T-helper 1 cell (primary cell): ENCODE measurements around the gene ATP1B3.
A peak's percentile ranks its signal among the peaks of the same experiment; 100 is the strongest.
"Not testable (repeated sequence)": the region's sequence is repeated elsewhere in the genome, so short reads cannot be mapped to it uniquely, and the experiment has no call there.

Source experiments
- DNase-seq, 5 donors: peaks; one replicate each; pipeline ENCODE4 v3.0.0-alpha.2; 2012 to 2020

Gene ATP1B3

DNA sequence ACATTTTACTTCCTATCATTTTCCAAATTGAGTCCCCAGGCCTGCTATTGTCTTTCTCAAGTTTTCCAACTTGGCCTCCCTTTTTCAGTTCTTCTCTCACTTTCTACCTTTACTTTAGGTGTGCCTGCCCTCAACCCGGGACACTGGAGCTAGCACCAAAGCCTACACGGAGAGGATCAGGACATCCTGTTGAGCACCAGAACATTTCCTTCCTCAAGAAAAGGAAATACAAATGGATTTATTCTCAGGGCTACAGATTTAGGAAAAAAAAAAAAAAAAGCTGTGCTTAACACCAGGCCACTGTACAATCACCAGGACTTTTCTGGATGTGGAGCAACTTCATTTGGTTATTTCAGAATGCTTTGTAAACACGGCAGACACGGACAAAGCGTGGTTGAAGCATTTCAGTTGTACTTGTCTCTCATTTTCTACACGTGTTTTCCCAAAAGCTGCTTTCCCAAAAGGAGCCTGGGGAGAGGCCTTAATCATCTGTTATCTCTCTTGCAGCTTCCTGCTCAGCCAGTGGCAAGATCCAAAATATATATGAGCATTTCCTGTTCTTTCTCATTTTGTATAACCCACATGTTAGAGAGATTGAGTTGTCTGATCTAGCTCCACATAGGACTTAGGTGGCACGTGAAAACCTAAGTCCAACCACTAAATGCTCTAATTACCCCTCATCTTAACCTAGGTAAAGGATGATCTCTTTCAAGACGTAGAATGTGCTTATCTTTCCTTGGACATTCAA, 15.5 kb upstream of the ATP1B3 start:
- DNase-seq: no peak

DNA sequence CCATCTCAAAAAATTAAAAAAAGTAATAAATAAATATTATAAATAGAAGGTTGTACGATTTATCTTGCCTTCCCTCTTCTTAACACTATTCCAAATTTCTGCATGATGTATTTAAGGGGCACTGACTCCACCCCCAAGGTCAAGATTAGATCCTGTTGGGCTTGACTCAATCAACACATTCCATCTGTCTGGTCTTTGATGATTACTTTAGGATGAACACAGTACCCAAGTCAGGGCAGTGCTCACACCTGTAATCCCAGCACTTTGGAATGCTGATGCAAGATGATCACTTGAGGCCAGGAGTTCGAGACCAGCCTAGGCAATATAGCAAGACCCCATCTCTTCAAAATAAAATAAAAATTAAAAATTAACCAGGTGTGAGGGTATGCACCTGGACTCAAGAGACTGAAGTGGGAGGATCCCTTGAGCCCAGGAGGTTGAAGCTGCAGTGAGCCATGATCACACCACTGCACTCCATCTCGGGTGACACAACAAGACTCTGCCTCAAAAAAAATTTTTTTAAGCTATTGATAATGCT, 14.1 kb upstream of the ATP1B3 start:
- DNase-seq: no peak

DNA sequence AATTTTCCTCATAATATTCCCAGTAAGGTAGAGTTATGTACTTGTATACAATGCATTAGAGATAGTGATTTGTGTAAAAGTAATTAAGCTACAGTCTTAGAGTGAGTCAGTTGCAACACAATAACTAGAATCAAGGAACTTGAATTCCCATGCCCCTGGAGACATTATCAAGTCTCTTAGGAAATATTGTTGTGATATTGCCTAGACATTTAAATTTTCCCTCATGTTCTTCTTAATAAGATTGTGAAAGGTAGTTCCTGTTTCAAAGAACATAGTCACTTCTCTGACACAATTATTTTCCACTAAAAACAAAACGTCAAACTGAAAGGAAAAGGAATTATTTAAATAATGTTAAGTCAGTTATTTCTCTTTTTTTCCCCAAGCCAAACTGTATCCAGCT, 13.0 kb upstream of the ATP1B3 start:
- no peak for DNase-seq

DNA sequence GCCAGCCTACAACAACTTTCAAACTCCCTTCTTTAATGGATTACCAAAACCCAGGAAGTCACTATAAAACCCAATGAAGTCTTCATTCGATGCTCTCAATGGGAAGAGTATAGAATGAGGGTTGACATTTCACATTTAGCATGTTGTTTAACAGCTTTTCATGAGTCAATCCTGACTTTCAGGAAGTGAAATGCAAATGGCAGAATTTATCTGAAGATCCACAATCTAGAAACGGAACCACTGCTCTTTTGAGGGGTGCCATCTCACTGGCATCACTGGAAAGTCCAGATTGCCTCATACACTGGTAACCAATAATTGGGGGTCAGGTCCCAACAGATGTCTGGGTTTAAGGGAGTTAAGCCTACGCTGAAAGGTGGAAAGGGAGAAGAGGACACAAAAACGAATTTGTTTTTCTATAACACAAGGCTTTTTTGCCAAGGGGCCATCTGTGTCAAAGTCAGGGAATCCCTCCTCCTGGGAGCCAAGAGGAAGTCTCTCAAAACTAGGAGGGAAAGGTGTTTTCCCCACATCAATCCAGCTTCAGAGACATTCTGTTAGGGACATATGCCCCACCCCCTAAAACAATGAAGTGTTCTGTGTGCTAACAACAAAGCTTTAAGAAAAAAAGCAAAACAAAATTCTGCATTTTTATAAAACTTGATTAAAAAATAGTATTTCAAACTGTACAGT, 12.0 kb upstream of the ATP1B3 start:
- no peak for DNase-seq

DNA sequence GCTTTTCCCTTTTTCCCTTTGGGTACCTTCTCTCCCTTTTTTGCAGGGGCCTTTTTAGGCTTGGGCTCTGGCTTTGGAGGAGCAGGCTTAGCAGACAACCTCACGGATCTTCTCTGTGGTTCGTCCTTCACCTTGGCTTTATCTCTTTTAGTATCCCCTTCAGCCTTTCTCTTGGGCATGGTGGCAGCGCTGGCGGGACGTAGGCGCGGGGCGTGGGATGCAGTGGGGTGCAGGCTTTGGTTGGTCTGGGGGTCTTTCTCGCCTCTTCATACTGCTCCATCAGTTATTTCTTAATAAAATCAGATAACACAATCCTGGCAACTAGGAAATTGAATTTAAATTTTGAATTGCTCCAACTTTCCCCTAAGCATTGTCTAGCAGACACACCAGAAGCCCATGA, 11.3 kb upstream of the ATP1B3 start:
- no peak for DNase-seq

DNA sequence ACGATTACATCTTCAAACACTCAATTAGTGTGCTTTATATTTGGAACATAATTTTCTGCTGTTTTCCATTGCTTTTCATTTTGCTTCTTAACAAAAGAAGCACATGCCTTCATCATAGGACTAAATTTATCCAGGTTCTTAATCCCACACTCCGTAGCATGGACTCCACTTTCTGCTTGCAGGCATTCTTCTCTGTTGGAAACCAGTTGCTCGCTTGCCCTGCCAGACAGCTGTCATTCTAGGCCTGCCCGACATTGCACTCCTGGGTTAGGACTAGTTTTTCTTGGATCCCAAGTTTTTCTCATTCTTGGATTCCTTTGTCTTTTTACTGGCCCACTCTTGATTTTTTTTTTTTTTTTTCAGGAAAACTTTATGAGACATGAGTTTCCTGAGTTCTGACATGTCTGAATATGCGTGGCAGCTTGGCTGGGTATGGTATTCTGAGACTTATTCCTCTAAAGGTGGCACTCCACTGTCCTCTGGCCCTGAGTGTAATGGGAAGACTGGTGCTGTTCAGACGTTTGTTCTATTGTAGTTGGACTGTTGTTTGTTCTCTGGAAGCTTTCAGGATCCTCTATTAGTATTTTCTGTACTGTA, 6.3 kb upstream of the ATP1B3 start:
- no peak for DNase-seq

DNA sequence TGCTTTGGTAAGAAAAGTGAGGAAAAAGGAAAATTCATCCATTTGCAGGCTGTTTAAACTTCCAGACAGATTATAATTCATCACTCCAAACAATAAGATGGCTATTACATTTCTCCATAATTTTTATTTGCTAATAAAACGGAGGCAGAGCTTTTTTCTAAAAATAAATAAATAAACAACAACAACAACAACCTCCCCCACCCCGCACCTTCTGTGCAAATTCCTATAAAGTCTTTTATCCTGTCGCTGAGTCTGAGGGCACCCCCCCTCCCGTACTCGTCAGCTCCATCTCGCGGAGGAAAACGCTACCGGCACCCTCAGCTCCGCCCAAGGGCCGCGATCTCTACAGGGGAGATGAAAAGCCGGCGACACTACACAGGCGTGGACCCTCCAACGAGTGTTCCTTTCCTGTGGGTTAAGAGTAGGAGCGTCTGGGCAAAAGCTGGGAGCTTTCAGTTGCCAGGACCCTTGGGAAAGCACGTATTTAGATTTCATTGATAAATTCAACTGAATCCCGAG, 1.0 kb upstream of the ATP1B3 start:
- peak; percentile 63 to 83 (median 70) for DNase-seq

DNA sequence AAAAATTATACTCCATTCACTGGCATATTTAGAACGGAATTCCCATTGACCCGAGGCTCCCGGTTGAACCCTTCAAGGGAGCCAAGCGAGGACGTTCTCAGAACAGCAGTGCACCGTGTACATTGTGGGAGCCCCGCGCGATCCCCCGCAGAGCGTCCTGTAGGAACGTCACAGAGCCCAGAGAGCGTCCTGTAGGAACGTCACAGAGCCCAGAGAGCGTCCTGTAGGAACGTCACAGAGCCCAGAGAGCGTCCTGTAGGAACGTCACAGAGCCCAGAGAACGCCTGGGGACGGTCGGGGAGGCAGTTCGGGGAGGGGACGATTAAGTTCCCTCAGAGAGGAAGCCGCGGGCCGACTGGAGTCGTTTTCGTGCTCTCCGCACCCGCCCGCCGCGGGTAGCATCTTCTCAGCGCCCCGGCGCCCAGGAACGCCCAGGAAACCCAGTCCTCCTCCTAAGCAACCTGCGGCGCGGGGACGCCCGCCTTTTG, 506 bp upstream of the ATP1B3 start:
- DNase-seq: peak in 4 of 5 donors; percentile 58 to 75 (median 70)

DNA sequence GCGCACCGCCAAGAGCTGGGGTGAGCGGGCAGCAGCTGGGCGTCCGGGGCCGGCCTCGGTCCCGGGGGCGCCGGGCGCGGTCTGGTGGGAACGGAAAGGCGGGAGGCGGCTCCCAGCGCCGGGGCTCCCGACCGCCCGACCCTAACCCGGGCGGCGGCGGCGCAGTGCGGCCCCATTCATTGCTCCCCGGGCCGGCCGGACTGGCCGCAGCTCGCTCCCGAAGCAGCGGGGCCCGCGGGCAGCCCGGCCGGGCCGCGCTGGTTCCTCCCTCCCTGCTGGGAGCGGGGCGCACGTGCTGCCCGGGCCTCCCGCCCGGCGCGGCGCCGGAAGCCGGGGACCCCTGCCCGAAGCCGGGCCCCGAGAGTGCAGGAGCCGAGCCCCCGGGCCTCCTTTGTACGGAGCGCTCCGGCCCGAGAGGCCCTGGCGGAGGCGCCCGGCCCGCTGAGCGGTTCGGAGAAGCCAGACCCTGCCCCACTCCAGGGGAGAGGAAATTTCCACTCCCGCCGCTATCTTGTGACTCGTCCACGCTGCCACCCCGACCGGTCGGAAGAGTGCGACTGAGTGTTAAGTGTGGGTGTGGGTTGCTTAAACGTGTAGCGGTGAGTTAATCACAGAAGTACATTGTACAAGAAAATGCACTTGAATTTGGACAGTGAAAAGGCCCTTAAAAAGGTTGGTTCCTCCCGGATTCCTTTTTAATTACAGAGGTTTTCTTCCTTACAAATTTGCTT, 613 bp downstream of the ATP1B3 start:
- DNase-seq: peak; percentile 13 to 61 (median 34)

DNA sequence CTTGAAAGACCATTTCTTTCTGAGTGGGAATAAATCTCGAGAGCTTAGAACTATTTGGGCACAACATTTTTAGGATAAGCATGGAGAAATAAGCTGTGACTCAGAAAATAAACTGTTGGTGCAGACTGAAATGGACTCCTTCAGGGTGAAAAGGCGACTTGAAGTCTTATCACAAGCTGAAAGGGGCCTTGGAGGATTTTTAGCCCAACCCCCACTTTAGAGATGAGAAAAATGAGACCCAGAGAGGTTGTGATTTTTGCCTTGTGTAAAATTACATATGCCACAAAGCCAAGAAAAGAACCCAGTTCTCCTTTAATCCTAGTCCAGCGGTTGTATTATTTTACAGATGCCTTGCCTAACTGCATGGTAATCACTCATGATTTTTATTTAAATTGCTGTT, 1.5 kb downstream of the ATP1B3 start:
- no peak for DNase-seq

DNA sequence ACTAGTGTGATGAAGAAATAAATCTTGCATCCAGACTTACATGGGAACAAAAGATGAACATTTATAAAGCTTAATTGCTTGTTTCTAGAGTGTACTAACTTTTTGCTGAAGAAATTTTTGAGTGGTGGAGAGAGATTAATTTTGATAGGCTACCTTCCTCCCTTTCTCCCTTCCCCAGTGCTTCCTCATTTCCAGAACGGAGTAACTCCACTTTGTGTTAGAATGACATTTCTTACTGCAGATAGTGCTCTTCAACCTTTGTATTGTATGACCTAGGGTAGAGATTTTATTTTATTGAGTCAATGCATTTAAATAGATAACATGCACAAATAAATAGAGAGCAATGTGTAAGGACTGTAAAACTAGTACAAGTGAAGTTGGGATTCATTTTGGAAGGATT, 1.9 kb downstream of the ATP1B3 start:
- no peak for DNase-seq

DNA sequence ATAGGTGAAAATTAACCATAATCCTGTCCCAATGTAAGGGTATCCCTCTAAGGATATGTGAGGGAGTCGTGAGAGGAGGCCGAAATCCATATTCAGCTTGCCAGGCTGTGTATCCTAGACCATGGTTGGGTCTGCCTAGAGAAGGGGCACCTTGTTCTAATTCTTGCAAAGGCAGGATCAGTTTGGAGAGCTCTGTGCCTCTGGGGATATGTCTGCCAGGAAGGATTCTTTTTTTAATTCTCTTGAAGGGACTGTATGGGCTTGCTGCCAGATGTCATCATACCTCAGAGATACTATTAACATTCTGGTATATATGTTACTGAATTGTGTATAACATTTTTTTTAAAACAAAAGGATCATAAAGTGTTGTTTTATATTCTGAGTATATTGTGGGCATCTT, 2.4 kb downstream of the ATP1B3 start:
- DNase-seq: no peak

DNA sequence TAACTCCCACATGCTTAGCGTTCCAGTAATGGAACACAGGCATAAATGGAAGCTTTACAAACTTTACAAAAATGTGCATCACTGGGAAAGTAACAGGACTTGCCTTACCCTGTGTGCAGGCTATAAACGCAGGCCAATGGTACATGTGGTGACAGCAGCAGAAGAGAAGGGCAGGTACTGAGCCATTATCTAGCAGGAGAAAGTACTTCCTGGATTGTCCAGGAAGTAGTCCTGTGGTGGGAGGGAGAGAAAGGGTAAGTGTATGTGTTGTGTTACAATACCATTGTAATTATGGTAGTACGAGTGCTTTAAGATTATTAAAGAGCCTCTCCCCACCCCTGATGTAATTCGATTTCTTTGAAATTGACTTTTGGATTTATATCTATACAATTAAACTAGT, 5.3 kb downstream of the ATP1B3 start:
- DNase-seq: peak in 1 of 5 donors; percentile 16

DNA sequence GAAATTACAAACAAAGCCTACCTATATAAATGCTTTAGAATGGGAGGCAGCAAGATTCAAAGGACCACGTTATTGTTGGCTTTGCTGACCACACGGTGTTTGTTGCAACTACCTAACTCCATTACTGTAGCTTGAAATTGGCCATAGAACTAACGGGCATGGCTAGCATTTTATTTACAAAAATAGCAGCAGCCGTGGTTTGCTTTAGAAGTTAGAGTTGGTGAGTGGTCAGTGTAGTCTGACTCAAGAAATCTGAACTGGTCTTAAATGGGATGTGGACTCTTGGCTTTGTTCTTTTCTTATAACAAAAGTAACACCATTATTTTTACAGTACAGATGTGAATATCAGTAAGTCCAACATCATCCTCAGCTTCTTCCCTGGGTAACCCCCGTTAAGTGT, 10.6 kb downstream of the ATP1B3 start:
- DNase-seq: no peak

DNA sequence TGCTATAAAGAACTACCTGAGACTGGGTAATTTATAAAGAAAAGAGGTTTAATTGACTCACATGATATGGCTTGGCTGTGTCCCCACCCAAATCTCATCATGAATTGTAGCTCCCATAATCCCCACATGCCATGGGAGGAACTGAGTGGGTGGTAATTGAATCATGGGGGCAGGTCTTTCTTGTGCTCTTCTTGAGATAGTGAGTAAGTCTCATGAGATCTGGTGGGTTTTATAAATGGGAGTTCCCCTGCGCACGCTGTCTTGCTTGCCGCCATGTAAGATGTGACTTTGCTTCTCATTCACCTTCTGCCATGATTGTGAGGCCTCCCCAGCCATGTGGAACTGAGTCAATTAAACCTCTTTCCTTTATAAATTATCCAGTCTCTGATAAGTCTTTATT, 12.1 kb downstream of the ATP1B3 start:
- DNase-seq: not testable (repeated sequence)

DNA sequence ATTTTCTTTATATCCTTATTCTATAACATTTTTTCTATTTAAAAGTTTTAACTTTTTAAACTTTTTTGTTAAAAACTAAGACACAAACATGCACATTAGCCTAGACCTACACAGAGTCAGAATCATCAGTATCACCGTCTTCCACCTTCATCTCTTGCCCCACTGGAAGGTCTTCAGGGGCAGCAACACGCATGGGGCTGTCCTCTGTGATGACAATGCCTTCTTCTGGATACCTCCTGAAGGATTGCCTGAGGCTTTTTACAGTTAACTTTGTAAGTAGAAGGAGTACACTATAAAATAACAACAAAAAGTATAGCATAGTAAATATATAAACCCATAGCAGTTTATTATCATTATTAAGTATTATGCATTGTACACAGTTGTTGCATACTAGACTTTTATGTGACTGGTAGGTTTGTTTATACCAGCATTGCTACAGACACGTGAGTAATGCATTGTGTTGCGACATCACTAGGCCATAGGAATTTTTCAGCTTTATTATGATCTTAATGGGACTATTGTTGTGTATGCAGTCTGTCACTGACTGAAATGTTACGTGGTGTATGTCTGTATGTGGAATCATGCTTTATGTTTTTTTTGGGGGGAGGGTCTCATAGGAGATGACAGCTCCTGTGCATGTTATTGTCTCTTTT, 18.2 kb downstream of the ATP1B3 start:
- no peak for DNase-seq

DNA sequence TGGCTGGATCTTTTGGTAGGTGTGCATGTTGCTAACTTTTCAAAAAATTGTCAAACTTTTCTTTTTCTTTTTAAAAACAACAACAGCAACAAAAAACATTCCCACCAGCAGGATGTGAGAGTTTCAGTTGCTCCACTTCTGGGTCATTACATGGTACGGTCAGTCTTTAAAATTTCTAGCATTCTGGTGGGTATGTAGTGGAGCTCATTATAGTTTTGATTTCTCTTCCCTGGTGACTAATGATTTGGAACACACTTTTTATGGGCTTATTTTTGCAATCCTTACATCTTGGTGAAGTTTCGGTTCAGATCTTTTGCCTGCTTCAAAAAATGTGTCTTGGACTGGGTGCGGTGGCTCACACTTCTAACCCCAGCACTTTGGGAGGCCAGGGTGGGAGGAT, 19.3 kb downstream of the ATP1B3 start:
- DNase-seq: no peak

DNA sequence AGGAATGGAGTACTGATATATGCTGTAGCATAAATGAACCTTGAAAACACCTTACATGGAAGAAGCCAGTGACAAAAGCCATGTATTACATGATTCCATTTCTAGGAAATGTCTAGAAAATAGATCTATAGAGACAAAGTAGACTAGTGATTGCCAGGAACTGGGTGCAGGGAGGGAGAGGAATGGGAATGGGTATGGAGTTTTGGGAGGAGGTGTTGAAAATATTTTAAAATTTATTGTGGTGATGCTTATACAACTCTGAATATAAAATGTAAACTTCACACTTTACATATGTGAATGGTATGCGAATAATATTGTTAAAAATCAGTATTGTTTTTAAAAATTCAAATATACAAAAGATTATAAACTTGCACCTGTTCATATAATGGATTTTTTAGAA, 22.5 kb downstream of the ATP1B3 start:
- no peak for DNase-seq

DNA sequence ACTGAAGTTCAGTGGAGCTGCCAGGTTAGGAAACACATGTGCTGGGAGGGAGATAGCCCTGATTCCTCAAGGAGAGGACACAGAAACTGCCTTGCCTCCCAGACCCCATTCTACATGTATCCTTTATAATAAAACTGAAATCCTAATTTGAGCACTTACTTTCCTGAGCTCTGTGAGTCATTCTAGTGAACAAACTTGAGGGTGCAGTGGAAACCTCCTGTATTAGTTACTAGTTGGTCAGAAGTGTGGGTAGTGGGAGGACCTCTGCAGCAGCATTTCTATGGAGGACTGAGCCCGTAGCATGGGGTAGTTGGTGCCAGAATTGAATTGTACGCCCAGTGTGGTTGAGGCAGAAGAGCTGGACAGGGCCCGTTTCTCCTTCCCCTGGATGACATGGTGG, 23.9 kb downstream of the ATP1B3 start:
- no peak for DNase-seq

DNA sequence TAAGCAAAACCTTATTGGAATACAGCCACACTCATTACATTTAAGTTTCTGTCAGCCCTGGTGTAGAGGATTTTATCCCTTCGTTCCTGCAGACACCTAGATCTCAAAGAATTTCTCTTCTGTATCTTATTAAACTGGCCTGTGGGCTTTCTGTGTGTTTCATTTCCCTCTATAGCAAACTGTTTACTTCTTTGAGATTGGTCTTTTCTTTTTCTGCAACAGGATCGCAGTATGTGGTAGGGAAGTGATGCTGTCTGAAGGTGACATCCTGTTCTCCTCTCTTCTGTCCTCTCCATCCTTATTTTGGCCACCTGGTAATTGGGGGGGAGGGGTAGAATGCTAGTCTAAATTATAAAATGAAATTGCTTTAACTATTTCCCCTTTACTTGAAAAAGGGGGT, 25.5 kb downstream of the ATP1B3 start:
- no peak for DNase-seq

DNA sequence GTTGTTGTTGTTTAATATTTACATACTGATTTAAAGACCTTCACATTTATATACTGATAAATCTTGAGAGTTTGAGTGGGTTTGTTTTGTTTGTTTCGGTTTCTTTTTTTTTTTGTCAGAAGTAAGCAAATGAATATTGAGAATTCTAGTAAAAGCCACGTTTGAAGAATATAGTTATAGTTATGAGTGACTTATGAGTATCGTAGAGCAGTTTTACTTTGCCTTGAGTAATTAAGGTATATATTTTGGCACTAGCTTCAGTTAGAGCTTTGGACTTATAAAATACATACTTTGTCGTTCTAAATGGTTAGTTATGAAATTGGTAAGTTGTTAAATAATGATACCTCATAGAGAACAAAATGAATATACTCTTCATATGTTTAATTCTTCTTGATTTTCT, 27.8 kb downstream of the ATP1B3 start:
- peak in 1 of 5 donors; percentile 4 for DNase-seq

DNA sequence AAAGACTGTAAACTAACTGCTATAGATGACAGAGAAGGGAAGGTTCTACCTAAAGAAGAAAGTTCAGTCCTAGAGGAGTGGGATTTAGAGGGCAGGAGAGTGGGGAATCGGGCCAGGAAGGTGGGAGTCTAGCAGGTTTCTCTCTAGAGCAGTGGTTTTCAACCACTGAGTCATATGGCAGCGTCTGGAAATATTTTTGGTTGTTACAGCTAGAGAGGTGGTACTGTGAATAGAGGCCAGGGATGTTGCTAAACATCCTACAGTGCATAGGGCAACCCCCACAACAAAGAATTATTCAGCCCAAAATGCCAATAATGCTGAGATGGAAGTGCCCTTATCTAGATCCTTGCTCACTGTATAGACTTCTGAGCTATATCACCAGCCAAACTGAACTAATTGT, 28.7 kb downstream of the ATP1B3 start:
- DNase-seq: no peak
